GM12878 (cell line): ENCODE results near the gene SLC66A1. TPM values are rescaled to one million over a fixed set of nuclear protein-coding genes. Genes with fewer than 3 reads are reported as not detected.

Experiments
- ATAC-seq: fragments of 200-7000 bp; cut with Tn5 transposase; 3 replicates; pipeline ENCODE4 v1.9.1; 2020; ENCODE audit warnings: mild to moderate bottlenecking, moderate library complexity
- BruUV-seq: library from RNA; stranded (reverse); fragments of 400-500 nt; replicated peaks from 2 replicates; lab custom pipeline; 2021; lab: Mats Ljungman, UMichigan
- CTCF ChIA-PET: fragments of 300-600 bp; sonication (Branson Sonifier 250); formaldehyde crosslinking; extraction: SDS; loops from one replicate; lab custom pipeline; 2021; ENCODE audit warnings: inconsistent platforms; lab: Yijun Ruan, JAX
- POLR2A ChIA-PET: fragments of 350-600 bp; formaldehyde crosslinking; extraction: SDS; loops from one replicate; lab custom pipeline; 2021; ENCODE audit warnings: inconsistent platforms; lab: Charles Lee
- RAD21 ChIA-PET: fragments of 300-600 bp; sonication (Branson Sonifier 250); formaldehyde crosslinking; loops from one replicate; lab custom pipeline; 2023; ENCODE audit warnings: antibody characterized with exemption; ENCODE audit not compliant: unreplicated experiment; lab: Charles Lee
- SMC1A ChIA-PET: fragments of 300-600 bp; sonication (Branson Sonifier 250); formaldehyde crosslinking; loops from one replicate; lab custom pipeline; 2023; ENCODE audit not compliant: unreplicated experiment, uncharacterized antibody; lab: Charles Lee
- DNase-seq: peaks from one replicate; pipeline ENCODE4 v3.0.0-alpha.2; 2011; ENCODE audit warnings: low read depth, low spot score
- FAIRE-seq: peaks from 3 replicates; lab custom pipeline; 2011; peaks lifted over from hg19 to GRCh38; lab: Jason Lieb, UNC
- H2AFZ ChIP-seq: 2 replicates; pipeline ENCODE4 v1.6.0; 2011; ENCODE audit warnings: low read depth, low read length, control low read depth; ENCODE audit not compliant: control insufficient read depth
- H3K27ac ChIP-seq: 2 replicates; pipeline ENCODE4 v1.5.1; 2011; ENCODE audit warnings: control low read depth; ENCODE audit not compliant: control insufficient read depth, insufficient read depth
- H3K27me3 ChIP-seq, 2 experiments: replicated peaks in 1 of 2; 2 replicates each; pipeline versions ENCODE4 v1.6.0 to v1.6.1; 2011; ENCODE audit warnings: low read length in 1 of 2; ENCODE audit not compliant: control insufficient read depth in 2 of 2, insufficient read depth in 2 of 2
- H3K36me3 ChIP-seq, 2 experiments: 2 replicates each; pipeline ENCODE4 v1.5.1; 2011; ENCODE audit warnings: low read length in 1 of 2; ENCODE audit not compliant: control insufficient read depth in 2 of 2, insufficient read depth in 2 of 2
- H3K4me1 ChIP-seq: 2 replicates; pipeline ENCODE4 v1.6.1; 2011; ENCODE audit warnings: mild to moderate bottlenecking, low read length, moderate library complexity, mixed read lengths; ENCODE audit not compliant: control insufficient read depth, insufficient read depth
- H3K4me2 ChIP-seq: 2 replicates; pipeline ENCODE4 v1.6.0; 2011; ENCODE audit warnings: control low read depth; ENCODE audit not compliant: control insufficient read depth, insufficient read depth
- H3K4me3 ChIP-seq: fragments of 200-600 bp; sonication (generic); 2 replicates; pipeline ENCODE4 v1.5.1; 2016
- H3K79me2 ChIP-seq: 2 replicates; pipeline ENCODE4 v1.6.0; 2011; ENCODE audit warnings: low read length; ENCODE audit not compliant: control insufficient read depth, insufficient read depth
- H3K9ac ChIP-seq: 2 replicates; pipeline ENCODE4 v1.8.0; 2011; ENCODE audit warnings: low read length, control low read depth, mixed read lengths; ENCODE audit not compliant: control insufficient read depth, insufficient read depth
- H3K9me3 ChIP-seq: replicated peaks from 3 replicates; pipeline ENCODE4 v1.5.1; 2011; ENCODE audit warnings: mild to moderate bottlenecking, low read length; ENCODE audit not compliant: control insufficient read depth, insufficient read depth
- H4K20me1 ChIP-seq: 2 replicates; pipeline ENCODE4 v1.6.0; 2011; ENCODE audit not compliant: control insufficient read depth, insufficient read depth
- BRCA1 ChIP-seq: IDR thresholded peaks from 2 replicates; pipeline ENCODE4 v1.6.1; 2011; ENCODE audit warnings: low read depth, low read length, improper control_type of control experiment
- GABPA ChIP-seq: IDR thresholded peaks from 2 replicates; pipeline ENCODE4 v1.6.1; 2014; ENCODE audit warnings: antibody characterized with exemption, low read depth, mild to moderate bottlenecking, inconsistent platforms
- IKZF1 ChIP-seq: fragments of 450-650 bp; conservative IDR thresholded peaks from 2 replicates; pipeline ENCODE4 v1.6.1; 2017; ENCODE audit warnings: antibody characterized with exemption, mild to moderate bottlenecking
- IRF4 ChIP-seq: IDR thresholded peaks from 2 replicates; pipeline ENCODE4 v1.6.1; 2011; ENCODE audit warnings: low read depth, low read length
- JUNB ChIP-seq: IDR thresholded peaks from 2 replicates; pipeline ENCODE4 v1.6.1; 2016; ENCODE audit warnings: antibody characterized with exemption, mild to moderate bottlenecking
- JUND ChIP-seq: IDR thresholded peaks from 2 replicates; pipeline ENCODE4 v1.6.1; 2012; ENCODE audit warnings: low read depth, mild to moderate bottlenecking, low read length, improper control_type of control experiment, moderate library complexity
- LARP7 ChIP-seq: fragments of 450-650 bp; IDR thresholded peaks from 2 replicates; pipeline ENCODE4 v1.6.1; 2017; ENCODE audit warnings: mild to moderate bottlenecking
- NR2C1 ChIP-seq: fragments of 450-650 bp; IDR thresholded peaks from 2 replicates; pipeline ENCODE4 v1.6.1; 2017; ENCODE audit warnings: antibody characterized with exemption, mild to moderate bottlenecking, moderate library complexity
- NR2F1 ChIP-seq: fragments of 450-650 bp; conservative IDR thresholded peaks from 2 replicates; pipeline ENCODE4 v1.6.1; 2017; ENCODE audit warnings: mild to moderate bottlenecking
- RELA ChIP-seq: fragments of 450-650 bp; IDR thresholded peaks from 2 replicates; pipeline ENCODE4 v1.8.0; 2014; ENCODE audit warnings: borderline replicate concordance; ENCODE audit not compliant: partially characterized antibody
- REST ChIP-seq: IDR thresholded peaks from 2 replicates; pipeline ENCODE4 v1.6.1; 2012; ENCODE audit warnings: mild to moderate bottlenecking, low read depth, low read length
- STAT1 ChIP-seq: fragments of 450-650 bp; conservative IDR thresholded peaks from 2 replicates; pipeline ENCODE4 v1.6.1; 2014; ENCODE audit warnings: antibody characterized with exemption, mild to moderate bottlenecking
- SUPT20H ChIP-seq: IDR thresholded peaks from 2 replicates; pipeline ENCODE4 v1.6.1; 2011; ENCODE audit warnings: low read depth, mild to moderate bottlenecking, low read length, moderate library complexity, borderline replicate concordance; ENCODE audit not compliant: control insufficient read depth
- SUZ12 ChIP-seq: fragments of 200-600 bp; sonication (generic); IDR thresholded peaks from one replicate; pipeline ENCODE4 v1.6.1; 2018; ENCODE audit warnings: antibody characterized with exemption, mild to moderate bottlenecking; ENCODE audit not compliant: unreplicated experiment
- TBL1XR1 ChIP-seq: IDR thresholded peaks from 2 replicates; pipeline ENCODE4 v1.6.1; 2012; ENCODE audit warnings: low read depth, low read length, improper control_type of control experiment
- ZNF217 ChIP-seq: fragments of 450-650 bp; IDR thresholded peaks from 2 replicates; pipeline ENCODE4 v1.6.1; 2017; ENCODE audit warnings: antibody characterized with exemption, mild to moderate bottlenecking
- ZNF24 ChIP-seq: fragments of 450-650 bp; IDR thresholded peaks from 2 replicates; pipeline ENCODE4 v1.6.1; 2017; ENCODE audit warnings: antibody characterized with exemption, mild to moderate bottlenecking
- WGBS: methylation state at CpG from one replicate; pipeline ENCODE4 v1.1.6; 2016; ENCODE audit warnings: low lambda C conversion rate; ENCODE audit not compliant: insufficient replicate concordance, insufficient coverage; ENCODE audit errors: missing lambda C conversion rate; 5-methylcytosine and 5-hydroxymethylcytosine counted together
- in situ Hi-C: fragments of 300-500 bp; cut with MboI; formaldehyde crosslinking; loops from 9 replicates; pipeline ENCODE4 v1.14.3; 2018; ENCODE audit warnings: mixed read lengths
- intact Hi-C: fragments of 100-400 bp; cut with micrococcal nuclease; formaldehyde crosslinking; loops from one replicate; pipeline ENCODE4 v1.14.2; 2022; ENCODE audit not compliant: unreplicated experiment
- polyA plus RNA-seq, 11 experiments: library from polyadenylated mRNA; depleted of rRNA in 4 of 11; unstranded in 6 of 11; stranded (reverse) in 5 of 11; fragments of >200 nt; fragmentation: Nextera tagmentation in 4 of 11; fragmentation: Illumina TruSeq in 1 of 11; extraction: Ambion mirVana in 4 of 11; extraction: Trizol in 1 of 11; gene quantifications; 1 replicate in 1 of 11; 2 replicates in 10 of 11; pipeline versions ENCODE4 v1.2.1 to v1.2.3, GENCODE V29; 2011 to 2016; ENCODE audit warnings: inconsistent platforms in 2 of 11, missing spikeins in 2 of 11, low read depth in 1 of 11
- total RNA-seq, 4 experiments: library from RNA; depleted of rRNA in 3 of 4; stranded (reverse); fragments of >200 nt in 3 of 4; fragmentation: Illumina TruSeq in 1 of 4; extraction: Trizol in 1 of 4; gene quantifications; 2 replicates each; pipeline versions ENCODE4 v1.2.1 to v1.2.3, GENCODE V29; 2013 to 2021

The SLC66A1 gene
- total and polyA plus RNA-seq, 10 of the 15 experiments (the other 5 are each of a cell fraction or from before 2014, with no cell fraction given), result 0.58 to 22.0 (median 10.2) TPM

GRCh38 chr1:19347533-19348172, 35.5 kb downstream of the SLC66A1 start:
- Histone ChIP-seq H3K36me3 (peaks cover 6 to 41% of the 10 kb centered on the region in 2 experiments), H3K27me3 (no peaks in the 10 kb centered on the region), H3K4me3 (no peak overlapping the region), H3K4me2 (no peak overlapping the region), H3K9ac (no peak overlapping the region), H3K79me2 (no peaks in the 10 kb centered on the region), H3K9me3 (no peaks in the 10 kb centered on the region)
- in situ Hi-C loops, result no loop called here
- ChIA-PET RAD21 (interaction anchor here (0.6 kb wide), 1 partner anchor 232 kb away, joined by 3 read pairs; no protein-coding TSS in a partner anchor), POLR2A (no interaction called here)
- no peak for FAIRE-seq
- no peak for TF ChIP-seq LARP7
- no peak for TF ChIP-seq ZNF24
- TF ChIP-seq ZNF217, result no peak
- TF ChIP-seq BRCA1, result no peak
- TF ChIP-seq NR2F1, result no peak
- TF ChIP-seq JUNB, result no peak
- no peak for TF ChIP-seq GABPA
- no peak for TF ChIP-seq RELA
- TF ChIP-seq JUND, result no peak
- no peak for TF ChIP-seq REST
- TF ChIP-seq TBL1XR1, result no peak
- TF ChIP-seq SUZ12, result no peak
- TF ChIP-seq NR2C1, result no peak
- no peak for TF ChIP-seq IKZF1
- no peak for TF ChIP-seq IRF4
- TF ChIP-seq SUPT20H, result no peak
- no peak for TF ChIP-seq STAT1
- TF ChIP-seq, all 136 proteins: peak for 0
- no peak for ATAC-seq
- CTCF ChIA-PET, result interaction anchor here (0.6 to 1.3 kb wide), 2 partner anchors 43 to 220 kb away, joined by 3 read pairs; no protein-coding TSS in a partner anchor
- H2AFZ ChIP-seq, result no peak overlapping the region
- no peaks in the 10 kb centered on the region for H4K20me1 ChIP-seq
- no peak for DNase-seq
- no peaks in the 10 kb centered on the region for H3K4me1 ChIP-seq
- SMC1A ChIA-PET, result interaction anchor here (1.3 kb wide), 1 partner anchor 235 kb away, joined by 3 read pairs; no protein-coding TSS in a partner anchor
- 90% methylated on average over 14 of the region's 14 CpGs for WGBS
- intact Hi-C loops, result no loop called here
- no TSS peak for BruUV-seq
- no peak overlapping the region for H3K27ac ChIP-seq
